B cell (primary cell): Measurements from ENCODE around the gene ESYT3. TPM values are rescaled to one million over a fixed set of nuclear protein-coding genes. Genes with fewer than 3 reads are reported as not detected.

ENCODE experiments used
- ATAC-seq: fragments of 200-7000 bp; cut with Tn5 transposase; one replicate; pipeline ENCODE4 v1.10.0; 2021; ENCODE audit warnings: low read depth, mild to moderate bottlenecking, moderate number of reproducible peaks, moderate library complexity
- CTCF ChIA-PET: fragments of 350-600 bp; sonication (Branson Sonifier 250); formaldehyde crosslinking; loops from one replicate; lab custom pipeline; 2021; ENCODE audit warnings: antibody characterized with exemption, inconsistent platforms; lab: Charles Lee
- POLR2A ChIA-PET: fragments of 350-600 bp; sonication (Branson Sonifier 250); formaldehyde crosslinking; loops from one replicate; lab custom pipeline; 2021; ENCODE audit warnings: antibody characterized with exemption; lab: Charles Lee
- DNase-seq: peaks from one replicate; pipeline ENCODE4 v3.0.0; 2013
- H2AFZ ChIP-seq: 2 replicates; pipeline ENCODE4 v1.6.1; 2012; ENCODE audit warnings: mild to moderate bottlenecking, low read depth, low read length; ENCODE audit not compliant: insufficient read depth, poor library complexity, severe bottlenecking
- H3K27ac ChIP-seq, 2 donors: 1 replicate in 1 of 2; 2 replicates in 1 of 2; pipeline ENCODE4 v1.5.1; 2012 to 2013; ENCODE audit warnings: low read length in 2 of 2, mild to moderate bottlenecking in 2 of 2, moderate library complexity in 1 of 2
- H3K27me3 ChIP-seq, 4 experiments: fragments of 200-600 bp in 1 of 4; sonication (generic) in 1 of 4; replicated peaks in 1 of 4; 1 replicate in 2 of 4; 2 replicates in 2 of 4; pipeline versions ENCODE4 v1.6.1 to v1.7.0; 2013 to 2016; ENCODE audit warnings: low read length in 3 of 4, mild to moderate bottlenecking in 2 of 4, mixed read lengths in 1 of 4, moderate library complexity in 1 of 4; ENCODE audit not compliant: insufficient read depth in 4 of 4, control insufficient read depth in 3 of 4; ENCODE audit errors: control extremely low read depth in 1 of 4
- H3K36me3 ChIP-seq, 2 experiments: replicated peaks in 1 of 2; 1 replicate in 1 of 2; 2 replicates in 1 of 2; pipeline versions ENCODE4 v1.6.1 to v1.7.1; 2013; ENCODE audit warnings: low read length in 1 of 2; ENCODE audit not compliant: insufficient read depth in 2 of 2, control insufficient read depth in 1 of 2; ENCODE audit errors: control extremely low read depth in 1 of 2, extremely low read depth in 1 of 2
- H3K4me1 ChIP-seq, 2 donors: fragments of 200-600 bp in 1 of 2; sonication (generic) in 1 of 2; 1 replicate in 1 of 2; 2 replicates in 1 of 2; pipeline versions ENCODE4 v1.5.1 to v1.6.1; 2013 to 2017; ENCODE audit warnings: low read length in 2 of 2; ENCODE audit not compliant: control insufficient read depth in 2 of 2, insufficient read depth in 2 of 2
- H3K4me2 ChIP-seq: replicated peaks from 2 replicates; pipeline ENCODE3; 2012; ENCODE audit warnings: mild to moderate bottlenecking, low read depth, low read length; ENCODE audit not compliant: poor library complexity, severe bottlenecking
- H3K4me3 ChIP-seq, 5 experiments: fragments of 200-600 bp in 1 of 5; sonication (generic) in 1 of 5; 1 replicate in 3 of 5; 2 replicates in 2 of 5; pipeline versions ENCODE4 v1.5.1 to v1.7.0; 2011 to 2016; ENCODE audit warnings: low read length in 4 of 5, mild to moderate bottlenecking in 4 of 5, low read depth in 2 of 5, control low read depth in 1 of 5, moderate library complexity in 1 of 5; ENCODE audit not compliant: insufficient read depth in 1 of 5; ENCODE audit errors: control extremely low read depth in 1 of 5, extremely low read depth in 1 of 5
- H3K79me2 ChIP-seq: fragments of 200-600 bp; sonication (generic); one replicate; pipeline ENCODE4 v1.6.0; 2016; ENCODE audit warnings: low read length; ENCODE audit not compliant: control insufficient read depth, insufficient read depth
- H3K9ac ChIP-seq: fragments of 200-600 bp; sonication (generic); 2 replicates; pipeline ENCODE4 v1.6.1; 2017; ENCODE audit warnings: mild to moderate bottlenecking, low read length, moderate library complexity
- H3K9me3 ChIP-seq, 3 donors: one replicate each; pipeline versions ENCODE4 v1.6.1 to v1.7.1; 2013; ENCODE audit warnings: low read length in 2 of 3; ENCODE audit not compliant: control insufficient read depth in 2 of 3, insufficient read depth in 1 of 3; ENCODE audit errors: control extremely low read depth in 1 of 3
- H4K20me1 ChIP-seq: 2 replicates; pipeline ENCODE4 v1.6.0; 2012; ENCODE audit warnings: mild to moderate bottlenecking, low read length; ENCODE audit not compliant: insufficient read depth, control insufficient read depth, poor library complexity, severe bottlenecking
- H3K27ac Mint-ChIP-seq: one replicate; pipeline ENCODE4 v1.8.0; 2021; ENCODE audit warnings: mixed read lengths
- H3K27me3 Mint-ChIP-seq: one replicate; pipeline ENCODE4 v1.8.0; 2021; ENCODE audit warnings: mixed read lengths
- H3K4me1 Mint-ChIP-seq: one replicate; pipeline ENCODE4 v1.8.0; 2021; ENCODE audit warnings: mixed read lengths
- H3K4me3 Mint-ChIP-seq: one replicate; pipeline ENCODE4 v1.8.0; 2021; ENCODE audit warnings: mixed read lengths
- H3K9me3 Mint-ChIP-seq: one replicate; pipeline ENCODE4 v1.8.0; 2022; ENCODE audit warnings: mixed read lengths; ENCODE audit not compliant: insufficient read depth
- EZH2 ChIP-seq: IDR thresholded peaks from 2 replicates; pipeline ENCODE4 v1.6.1; 2012; ENCODE audit warnings: borderline replicate concordance, low read depth, mild to moderate bottlenecking, moderate library complexity, low read length; ENCODE audit not compliant: insufficient read depth, poor library complexity, severe bottlenecking
- WGBS: methylation state at CpG from one replicate; pipeline ENCODE4 v1.1.5; 2013; ENCODE audit warnings: missing lambda C conversion rate; ENCODE audit not compliant: insufficient coverage; 5-methylcytosine and 5-hydroxymethylcytosine counted together
- intact Hi-C: fragments of 100-400 bp; cut with micrococcal nuclease; formaldehyde crosslinking; loops from one replicate; pipeline ENCODE4 v1.10.0; 2022
- polyA plus RNA-seq: library from polyadenylated mRNA; depleted of rRNA; stranded (reverse); fragments of >200 nt; gene quantifications from 2 replicates; pipeline ENCODE4 v1.2.3, GENCODE V29; 2012
- total RNA-seq, 2 donors: library from RNA; stranded (reverse); fragments of 120-200 nt in 1 of 2; gene quantifications; 1 replicate in 1 of 2; 2 replicates in 1 of 2; pipeline versions ENCODE4 v1.2.3 to v1.2.4, GENCODE V29; 2013 to 2022
- TF ChIP-seq, protein P1 (sequence below): fragments of 200-600 bp; IDR thresholded peaks from one replicate; pipeline ENCODE4 v1.8.0; 2022; ENCODE audit warnings: antibody characterized with exemption, mild to moderate bottlenecking

The ESYT3 gene
- total and polyA plus RNA-seq, 2 donors (not counting 1 experiment from before 2014, with no cell fraction given), result not detected

DNA sequence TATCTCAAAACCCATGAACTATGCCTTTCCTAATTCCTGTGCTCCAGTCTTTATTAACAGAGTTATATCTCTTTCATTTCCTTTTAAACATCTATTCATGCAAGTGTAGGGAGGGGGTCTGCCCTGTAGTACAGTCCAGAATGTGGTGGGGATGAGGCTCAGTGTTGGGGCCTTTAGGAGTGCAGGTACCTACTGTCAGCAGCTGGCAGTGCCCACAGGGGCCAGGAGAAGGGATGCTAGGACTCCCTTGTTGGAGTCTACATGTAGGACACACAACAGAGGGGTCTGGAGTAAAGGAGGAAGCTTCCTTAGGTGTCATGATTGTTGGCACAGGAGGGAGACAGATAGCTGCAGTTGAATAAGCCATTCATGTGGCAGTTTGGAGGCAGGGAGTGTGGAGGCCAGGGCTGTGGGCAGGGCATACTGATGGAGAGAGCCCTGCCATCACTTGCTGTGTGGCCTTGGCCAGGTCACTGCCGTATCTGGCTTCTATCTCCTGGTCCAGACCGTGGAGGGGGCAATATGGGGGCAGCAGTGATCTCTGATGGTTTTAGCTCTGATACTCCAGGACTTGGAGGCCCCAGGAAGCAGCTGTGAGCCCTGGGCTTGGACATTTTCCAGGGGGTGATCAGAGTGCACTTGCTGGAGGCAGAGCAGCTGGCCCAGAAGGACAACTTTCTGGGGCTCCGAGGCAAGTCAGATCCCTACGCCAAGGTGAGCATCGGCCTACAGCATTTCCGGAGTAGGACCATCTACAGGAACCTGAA lies 29.5 kb downstream of the ESYT3 start:
- no peaks in the 10 kb centered on the region for H3K79me2 ChIP-seq
- H3K4me1 ChIP-seq, result no peaks in the 10 kb centered on the region
- POLR2A ChIA-PET, result no interaction called here
- TF ChIP-seq, protein P1, sequence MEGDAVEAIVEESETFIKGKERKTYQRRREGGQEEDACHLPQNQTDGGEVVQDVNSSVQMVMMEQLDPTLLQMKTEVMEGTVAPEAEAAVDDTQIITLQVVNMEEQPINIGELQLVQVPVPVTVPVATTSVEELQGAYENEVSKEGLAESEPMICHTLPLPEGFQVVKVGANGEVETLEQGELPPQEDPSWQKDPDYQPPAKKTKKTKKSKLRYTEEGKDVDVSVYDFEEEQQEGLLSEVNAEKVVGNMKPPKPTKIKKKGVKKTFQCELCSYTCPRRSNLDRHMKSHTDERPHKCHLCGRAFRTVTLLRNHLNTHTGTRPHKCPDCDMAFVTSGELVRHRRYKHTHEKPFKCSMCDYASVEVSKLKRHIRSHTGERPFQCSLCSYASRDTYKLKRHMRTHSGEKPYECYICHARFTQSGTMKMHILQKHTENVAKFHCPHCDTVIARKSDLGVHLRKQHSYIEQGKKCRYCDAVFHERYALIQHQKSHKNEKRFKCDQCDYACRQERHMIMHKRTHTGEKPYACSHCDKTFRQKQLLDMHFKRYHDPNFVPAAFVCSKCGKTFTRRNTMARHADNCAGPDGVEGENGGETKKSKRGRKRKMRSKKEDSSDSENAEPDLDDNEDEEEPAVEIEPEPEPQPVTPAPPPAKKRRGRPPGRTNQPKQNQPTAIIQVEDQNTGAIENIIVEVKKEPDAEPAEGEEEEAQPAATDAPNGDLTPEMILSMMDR, result no peak
- TF ChIP-seq EZH2, result no peak
- H3K4me3 ChIP-seq, result no peak overlapping the region
- Mint-ChIP-seq H3K4me3 (no peak overlapping the region), H3K27me3 (peaks cover 13% of the 10 kb centered on the region), H3K27ac (no peak overlapping the region), H3K9me3 (no peaks in the 10 kb centered on the region), H3K4me1 (no peaks in the 10 kb centered on the region)
- H2AFZ ChIP-seq, result no peak overlapping the region
- intact Hi-C loops, result no loop called here
- no peaks in the 10 kb centered on the region for H4K20me1 ChIP-seq
- CTCF ChIA-PET, result interaction anchor here (2.0 kb wide), 1 partner anchor 460 kb away, joined by 6 read pairs; no protein-coding TSS in a partner anchor
- no peak overlapping the region for H3K4me2 ChIP-seq
- H3K27me3 ChIP-seq, result no peaks in the 10 kb centered on the region
- no peak overlapping the region for H3K9ac ChIP-seq
- ATAC-seq, result no peak
- peaks cover 0 to 3% (median 0%) of the 10 kb centered on the region in 3 donors for H3K9me3 ChIP-seq
- no peak for DNase-seq
- WGBS, result 80% methylated on average over 6 of the region's 6 CpGs
- H3K27ac ChIP-seq, result no peak overlapping the region
- H3K36me3 ChIP-seq, result no peaks in the 10 kb centered on the region

DNA sequence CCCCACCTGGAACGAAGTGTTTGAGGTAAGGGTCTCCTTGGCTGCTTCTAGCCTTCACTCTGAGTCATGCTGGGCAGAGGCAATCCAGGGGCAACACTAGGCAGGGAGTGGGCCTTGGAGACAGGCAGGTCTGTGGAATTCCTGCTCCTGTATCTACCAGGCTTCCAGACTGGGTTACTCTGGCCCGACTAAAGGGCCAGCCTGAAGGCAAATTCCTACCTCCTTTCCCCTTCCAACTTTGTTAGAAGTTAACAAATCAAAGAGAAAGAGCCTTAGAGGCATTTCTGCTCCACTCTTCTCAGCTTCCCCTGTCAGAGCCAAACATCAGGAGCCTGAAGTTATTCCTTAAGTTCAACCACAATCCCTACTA lies 30.1 kb downstream of the ESYT3 start:
- H3K4me2 ChIP-seq, result no peak overlapping the region
- ATAC-seq (no peak), DNase-seq (no peak)
- no peak overlapping the region for H3K27ac ChIP-seq
- H3K4me3 ChIP-seq, result no peak overlapping the region
- H3K4me1 Mint-ChIP-seq, result no peaks in the 10 kb centered on the region
- peaks cover 13% of the 10 kb centered on the region for H3K27me3 Mint-ChIP-seq
- no peaks in the 10 kb centered on the region for H3K27me3 ChIP-seq
- no peak overlapping the region for H2AFZ ChIP-seq
- H3K27ac Mint-ChIP-seq, result no peak overlapping the region
- intact Hi-C loops, result no loop called here
- H3K4me1 ChIP-seq, result no peaks in the 10 kb centered on the region
- POLR2A ChIA-PET, result no interaction called here
- H3K9ac ChIP-seq, result no peak overlapping the region
- no peaks in the 10 kb centered on the region for H3K9me3 Mint-ChIP-seq
- no peaks in the 10 kb centered on the region for H4K20me1 ChIP-seq
- no peak overlapping the region for H3K4me3 Mint-ChIP-seq
- CTCF ChIA-PET, result interaction anchor here (2.0 kb wide), 1 partner anchor 459 kb away, joined by 6 read pairs; no protein-coding TSS in a partner anchor
- peaks cover 0 to 3% (median 0%) of the 10 kb centered on the region in 3 donors for H3K9me3 ChIP-seq
- WGBS, result 92% methylated on average over 2 of the region's 2 CpGs
- H3K79me2 ChIP-seq, result no peaks in the 10 kb centered on the region
- TF ChIP-seq, protein P1, result no peak
- TF ChIP-seq EZH2, result no peak
- H3K36me3 ChIP-seq, result no peaks in the 10 kb centered on the region
